GM23338 (cell line): ENCODE results near the gene NADK2.

Source experiments
- CREB1 ChIP-seq: fragments of 250-450 bp; sonication (Bioruptor Pico); IDR thresholded peaks from 2 replicates; pipeline ENCODE4 v1.5.0; 2020; ENCODE audit warnings: low read depth, mild to moderate bottlenecking, moderate library complexity
- ETS1 ChIP-seq: IDR thresholded peaks from 2 replicates; pipeline ENCODE4 v1.6.1; 2016; ENCODE audit warnings: antibody characterized with exemption
- EZH2 ChIP-seq: fragments of 200-600 bp; sonication (generic); IDR thresholded peaks from one replicate; pipeline ENCODE4 v1.8.0; 2017; ENCODE audit warnings: antibody characterized with exemption, mild to moderate bottlenecking, low read depth; ENCODE audit not compliant: unreplicated experiment
- EZH2phosphoT487 ChIP-seq: fragments of 200-600 bp; sonication (generic); IDR thresholded peaks from one replicate; pipeline ENCODE4 v1.8.1; 2018; ENCODE audit warnings: antibody characterized with exemption; ENCODE audit not compliant: unreplicated experiment
- JUNB ChIP-seq: IDR thresholded peaks from one replicate; pipeline ENCODE4 v1.6.1; 2016; ENCODE audit warnings: antibody characterized with exemption; ENCODE audit not compliant: unreplicated experiment
- NANOG ChIP-seq: IDR thresholded peaks from 2 replicates; pipeline ENCODE4 v1.6.1; 2016; ENCODE audit warnings: antibody characterized with exemption, borderline replicate concordance
- POLR2AphosphoS5 ChIP-seq: IDR thresholded peaks from 2 replicates; pipeline ENCODE4 v1.6.1; 2016; ENCODE audit warnings: antibody characterized with exemption, low read depth
- ZNF114 ChIP-seq: fragments of 250-450 bp; sonication (Bioruptor Pico); IDR thresholded peaks from 2 replicates; pipeline ENCODE4 v1.5.0; 2020; ENCODE audit warnings: mild to moderate bottlenecking, moderate library complexity
- ZNF331 ChIP-seq: fragments of 250-450 bp; sonication (Bioruptor Pico); IDR thresholded peaks from 2 replicates; pipeline ENCODE4 v1.5.0; 2020; ENCODE audit warnings: low read depth, mild to moderate bottlenecking, moderate library complexity
- ZNF462 ChIP-seq: fragments of 250-450 bp; sonication (Bioruptor Pico); IDR thresholded peaks from 2 replicates; pipeline ENCODE4 v1.5.0; 2020; ENCODE audit warnings: mild to moderate bottlenecking, moderate library complexity
- TF ChIP-seq, protein P1 (sequence below), 2 experiments: fragments of 200-600 bp in 1 of 2; sonication (generic) in 1 of 2; conservative IDR thresholded peaks; 2 replicates each; pipeline versions ENCODE4 v1.5.1 to v1.6.1; 2016 to 2017; ENCODE audit warnings: antibody characterized with exemption in 2 of 2, low read depth in 2 of 2, mild to moderate bottlenecking in 2 of 2, moderate library complexity in 1 of 2
- TF ChIP-seq, protein P2 (sequence below): IDR thresholded peaks from one replicate; pipeline ENCODE4 v1.6.1; 2018; ENCODE audit warnings: antibody characterized with exemption; ENCODE audit not compliant: unreplicated experiment

DNA sequence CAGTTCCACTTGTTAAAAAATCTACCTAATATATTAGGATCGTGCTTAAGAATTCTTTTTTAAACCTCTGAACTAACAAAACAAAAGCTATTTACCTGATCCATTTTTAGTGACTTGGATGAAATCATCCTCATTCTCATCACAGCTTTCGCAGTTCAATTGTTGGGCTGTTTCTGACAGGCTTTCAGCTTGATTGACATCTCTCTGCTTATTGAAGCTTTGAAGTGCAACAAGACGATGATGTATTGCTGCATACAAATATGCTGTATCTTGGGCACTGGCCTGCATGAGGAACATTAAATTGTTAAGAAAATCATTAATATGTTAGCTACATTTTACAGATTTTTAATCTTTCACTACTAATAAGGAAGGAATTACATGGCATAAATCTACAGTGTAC is 9.5 kb upstream of the NADK2 start:
- TF ChIP-seq, protein P1, sequence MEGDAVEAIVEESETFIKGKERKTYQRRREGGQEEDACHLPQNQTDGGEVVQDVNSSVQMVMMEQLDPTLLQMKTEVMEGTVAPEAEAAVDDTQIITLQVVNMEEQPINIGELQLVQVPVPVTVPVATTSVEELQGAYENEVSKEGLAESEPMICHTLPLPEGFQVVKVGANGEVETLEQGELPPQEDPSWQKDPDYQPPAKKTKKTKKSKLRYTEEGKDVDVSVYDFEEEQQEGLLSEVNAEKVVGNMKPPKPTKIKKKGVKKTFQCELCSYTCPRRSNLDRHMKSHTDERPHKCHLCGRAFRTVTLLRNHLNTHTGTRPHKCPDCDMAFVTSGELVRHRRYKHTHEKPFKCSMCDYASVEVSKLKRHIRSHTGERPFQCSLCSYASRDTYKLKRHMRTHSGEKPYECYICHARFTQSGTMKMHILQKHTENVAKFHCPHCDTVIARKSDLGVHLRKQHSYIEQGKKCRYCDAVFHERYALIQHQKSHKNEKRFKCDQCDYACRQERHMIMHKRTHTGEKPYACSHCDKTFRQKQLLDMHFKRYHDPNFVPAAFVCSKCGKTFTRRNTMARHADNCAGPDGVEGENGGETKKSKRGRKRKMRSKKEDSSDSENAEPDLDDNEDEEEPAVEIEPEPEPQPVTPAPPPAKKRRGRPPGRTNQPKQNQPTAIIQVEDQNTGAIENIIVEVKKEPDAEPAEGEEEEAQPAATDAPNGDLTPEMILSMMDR (conservative IDR thresholded peaks at IDR 0.05; ENCODE audit: low read depth in 2 of 2), result no peak
- TF ChIP-seq EZH2, result no peak
- TF ChIP-seq EZH2phosphoT487, result no peak
- no peak for TF ChIP-seq POLR2AphosphoS5
- TF ChIP-seq CREB1 (CRISPR knock-in tag), result no peak
- TF ChIP-seq, protein P2, sequence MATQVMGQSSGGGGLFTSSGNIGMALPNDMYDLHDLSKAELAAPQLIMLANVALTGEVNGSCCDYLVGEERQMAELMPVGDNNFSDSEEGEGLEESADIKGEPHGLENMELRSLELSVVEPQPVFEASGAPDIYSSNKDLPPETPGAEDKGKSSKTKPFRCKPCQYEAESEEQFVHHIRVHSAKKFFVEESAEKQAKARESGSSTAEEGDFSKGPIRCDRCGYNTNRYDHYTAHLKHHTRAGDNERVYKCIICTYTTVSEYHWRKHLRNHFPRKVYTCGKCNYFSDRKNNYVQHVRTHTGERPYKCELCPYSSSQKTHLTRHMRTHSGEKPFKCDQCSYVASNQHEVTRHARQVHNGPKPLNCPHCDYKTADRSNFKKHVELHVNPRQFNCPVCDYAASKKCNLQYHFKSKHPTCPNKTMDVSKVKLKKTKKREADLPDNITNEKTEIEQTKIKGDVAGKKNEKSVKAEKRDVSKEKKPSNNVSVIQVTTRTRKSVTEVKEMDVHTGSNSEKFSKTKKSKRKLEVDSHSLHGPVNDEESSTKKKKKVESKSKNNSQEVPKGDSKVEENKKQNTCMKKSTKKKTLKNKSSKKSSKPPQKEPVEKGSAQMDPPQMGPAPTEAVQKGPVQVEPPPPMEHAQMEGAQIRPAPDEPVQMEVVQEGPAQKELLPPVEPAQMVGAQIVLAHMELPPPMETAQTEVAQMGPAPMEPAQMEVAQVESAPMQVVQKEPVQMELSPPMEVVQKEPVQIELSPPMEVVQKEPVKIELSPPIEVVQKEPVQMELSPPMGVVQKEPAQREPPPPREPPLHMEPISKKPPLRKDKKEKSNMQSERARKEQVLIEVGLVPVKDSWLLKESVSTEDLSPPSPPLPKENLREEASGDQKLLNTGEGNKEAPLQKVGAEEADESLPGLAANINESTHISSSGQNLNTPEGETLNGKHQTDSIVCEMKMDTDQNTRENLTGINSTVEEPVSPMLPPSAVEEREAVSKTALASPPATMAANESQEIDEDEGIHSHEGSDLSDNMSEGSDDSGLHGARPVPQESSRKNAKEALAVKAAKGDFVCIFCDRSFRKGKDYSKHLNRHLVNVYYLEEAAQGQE, result no peak
- no peak for TF ChIP-seq ZNF462
- no peak for TF ChIP-seq JUNB
- no peak for TF ChIP-seq ZNF331 (CRISPR knock-in tag)
- no peak for TF ChIP-seq NANOG
- no peak for TF ChIP-seq ETS1
- TF ChIP-seq ZNF114, result no peak
